ENCODE measurements around the gene MAN1B1.

Gene MAN1B1

GRCh38 chr9:137086531-137087408, at the start of gene MAN1B1:
MAN1B1 (plus strand) TSS chr9:137086985; CDS start chr9:137087000, 15 bp downstream.
- DNase-seq (ENCODE audit: low spot score), result peak; percentile 99

GRCh38 chr9:137037035-137037434, 49.8 kb upstream of the MAN1B1 start:
- no peak for DNase-seq (ENCODE audit: low spot score)

- DNase-seq (ENCODE audit: low spot score), result no peak
Observed at GRCh38 chr9:137037483-137037882, 49.3 kb upstream of the MAN1B1 start.

GRCh38 chr9:137038916-137039315, 47.9 kb upstream of the MAN1B1 start:
- DNase-seq (ENCODE audit: low spot score), result no peak

- DNase-seq (ENCODE audit: low spot score), result no peak
Observed at GRCh38 chr9:137039611-137040366, 47.0 kb upstream of the MAN1B1 start.

GRCh38 chr9:137040568-137040967, 46.2 kb upstream of the MAN1B1 start:
- no peak for DNase-seq (ENCODE audit: low spot score)

GRCh38 chr9:137041124-137041523, 45.7 kb upstream of the MAN1B1 start:
- DNase-seq (ENCODE audit: low spot score), result no peak

- DNase-seq (ENCODE audit: low spot score), result no peak
Observed at GRCh38 chr9:137042751-137043727, 43.7 kb upstream of the MAN1B1 start.

- no peak for DNase-seq (ENCODE audit: low spot score)
Observed at GRCh38 chr9:137044037-137044436, 42.7 kb upstream of the MAN1B1 start.

GRCh38 chr9:137044502-137045177, 42.1 kb upstream of the MAN1B1 start:
- no peak for DNase-seq (ENCODE audit: low spot score)

GRCh38 chr9:137045294-137046087, 41.3 kb upstream of the MAN1B1 start:
- no peak for DNase-seq (ENCODE audit: low spot score)

GRCh38 chr9:137046088-137046787, 40.5 kb upstream of the MAN1B1 start, which contains the start of gene NPDC1:
NPDC1 (minus strand) TSS chr9:137046177; CDS start chr9:137045989, 188 bp downstream.
- peak; percentile 75 for DNase-seq (ENCODE audit: low spot score)

- DNase-seq (ENCODE audit: low spot score), result peak; percentile 65
Observed at GRCh38 chr9:137048655-137049543, 37.9 kb upstream of the MAN1B1 start.

- DNase-seq (ENCODE audit: low spot score), result peak; percentile 74
Observed at GRCh38 chr9:137049544-137050449, 37.0 kb upstream of the MAN1B1 start.

- DNase-seq (ENCODE audit: low spot score), result no peak
Observed at GRCh38 chr9:137050570-137050969, 36.2 kb upstream of the MAN1B1 start.

GRCh38 chr9:137051145-137051724, 35.5 kb upstream of the MAN1B1 start:
- no peak for DNase-seq (ENCODE audit: low spot score)

GRCh38 chr9:137052293-137052692, 34.5 kb upstream of the MAN1B1 start:
- DNase-seq (ENCODE audit: low spot score), result no peak
